Vagina (tissue), 2 donors: ENCODE results near the gene ZNG1A.
"Not testable (repeated sequence)": the region's sequence is repeated elsewhere in the genome, so short reads cannot be mapped to it uniquely, and the experiment has no call there.

ENCODE experiments used
- POLR2A ChIP-seq, 2 donors: fragments of 450-650 bp; IDR thresholded peaks; one replicate each; pipeline ENCODE4 v1.6.1; 2017; ENCODE audit warnings: antibody characterized with exemption in 2 of 2, mild to moderate bottlenecking in 2 of 2, moderate library complexity in 2 of 2
- POLR2AphosphoS5 ChIP-seq, 2 donors: sonication (generic); formaldehyde crosslinking; IDR thresholded peaks; one replicate each; pipeline ENCODE4 v1.9.0; 2017; ENCODE audit warnings: antibody characterized with exemption in 2 of 2, mild to moderate bottlenecking in 2 of 2, low read depth in 1 of 2; ENCODE audit not compliant: insufficient read depth in 1 of 2
- TF ChIP-seq, protein P1 (sequence below), 3 experiments: fragments of 450-650 bp in 2 of 3; fragments of 200-600 bp in 1 of 3; sonication (generic) in 1 of 3; IDR thresholded peaks; one replicate each; pipeline ENCODE4 v1.5.1; 2017 to 2019; ENCODE audit warnings: antibody characterized with exemption in 3 of 3, mild to moderate bottlenecking in 2 of 3, moderate library complexity in 2 of 3

DNA sequence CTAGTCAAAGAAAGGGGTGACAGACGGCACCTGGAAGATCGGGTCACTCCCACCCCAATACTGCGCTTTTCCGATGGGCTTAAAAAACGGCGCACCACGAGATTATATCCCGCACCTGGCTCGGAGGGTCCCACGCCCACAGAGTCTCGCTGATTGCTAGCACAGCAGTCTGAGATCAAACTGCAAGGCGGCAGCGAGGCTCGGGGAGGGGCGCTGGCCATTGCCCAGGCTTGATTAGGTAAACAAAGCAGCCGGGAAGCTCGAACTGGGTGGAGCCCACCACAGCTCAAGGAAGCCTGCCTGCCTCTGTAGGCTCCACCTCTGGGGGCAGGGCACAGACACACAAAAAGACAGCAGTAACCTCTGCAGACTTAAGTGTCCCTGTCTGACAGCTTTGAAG lies 39.0 kb downstream of the ZNG1A start:
- TF ChIP-seq, protein P1, sequence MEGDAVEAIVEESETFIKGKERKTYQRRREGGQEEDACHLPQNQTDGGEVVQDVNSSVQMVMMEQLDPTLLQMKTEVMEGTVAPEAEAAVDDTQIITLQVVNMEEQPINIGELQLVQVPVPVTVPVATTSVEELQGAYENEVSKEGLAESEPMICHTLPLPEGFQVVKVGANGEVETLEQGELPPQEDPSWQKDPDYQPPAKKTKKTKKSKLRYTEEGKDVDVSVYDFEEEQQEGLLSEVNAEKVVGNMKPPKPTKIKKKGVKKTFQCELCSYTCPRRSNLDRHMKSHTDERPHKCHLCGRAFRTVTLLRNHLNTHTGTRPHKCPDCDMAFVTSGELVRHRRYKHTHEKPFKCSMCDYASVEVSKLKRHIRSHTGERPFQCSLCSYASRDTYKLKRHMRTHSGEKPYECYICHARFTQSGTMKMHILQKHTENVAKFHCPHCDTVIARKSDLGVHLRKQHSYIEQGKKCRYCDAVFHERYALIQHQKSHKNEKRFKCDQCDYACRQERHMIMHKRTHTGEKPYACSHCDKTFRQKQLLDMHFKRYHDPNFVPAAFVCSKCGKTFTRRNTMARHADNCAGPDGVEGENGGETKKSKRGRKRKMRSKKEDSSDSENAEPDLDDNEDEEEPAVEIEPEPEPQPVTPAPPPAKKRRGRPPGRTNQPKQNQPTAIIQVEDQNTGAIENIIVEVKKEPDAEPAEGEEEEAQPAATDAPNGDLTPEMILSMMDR (IDR thresholded peaks at IDR 0.05), result not testable (repeated sequence)
- TF ChIP-seq POLR2A (IDR thresholded peaks at IDR 0.05); POLR2AphosphoS5 (IDR thresholded peaks at IDR 0.05; ENCODE audit: insufficient read depth in 1 of 2, low read depth in 1 of 2): not testable (repeated sequence)
